GM21717 (cell line): Measurements from ENCODE around the gene FERMT1.
"Not testable (repeated sequence)": the region's sequence is repeated elsewhere in the genome, so short reads cannot be mapped to it uniquely, and the experiment has no call there.

Experiments
- ATAC-seq: cut with Tn5 transposase; IDR thresholded peaks from one replicate; pipeline ENCODE4 v1.9.1; 2021; ENCODE audit warnings: mild to moderate bottlenecking, moderate library complexity; ENCODE audit not compliant: unreplicated experiment

The FERMT1 gene

GRCh38 chr20:6120491-6120988 is 2.3 kb downstream of the FERMT1 start:
- ATAC-seq: no peak

GRCh38 chr20:6116758-6117157 is 6.1 kb downstream of the FERMT1 start:
- ATAC-seq: no peak

DNA sequence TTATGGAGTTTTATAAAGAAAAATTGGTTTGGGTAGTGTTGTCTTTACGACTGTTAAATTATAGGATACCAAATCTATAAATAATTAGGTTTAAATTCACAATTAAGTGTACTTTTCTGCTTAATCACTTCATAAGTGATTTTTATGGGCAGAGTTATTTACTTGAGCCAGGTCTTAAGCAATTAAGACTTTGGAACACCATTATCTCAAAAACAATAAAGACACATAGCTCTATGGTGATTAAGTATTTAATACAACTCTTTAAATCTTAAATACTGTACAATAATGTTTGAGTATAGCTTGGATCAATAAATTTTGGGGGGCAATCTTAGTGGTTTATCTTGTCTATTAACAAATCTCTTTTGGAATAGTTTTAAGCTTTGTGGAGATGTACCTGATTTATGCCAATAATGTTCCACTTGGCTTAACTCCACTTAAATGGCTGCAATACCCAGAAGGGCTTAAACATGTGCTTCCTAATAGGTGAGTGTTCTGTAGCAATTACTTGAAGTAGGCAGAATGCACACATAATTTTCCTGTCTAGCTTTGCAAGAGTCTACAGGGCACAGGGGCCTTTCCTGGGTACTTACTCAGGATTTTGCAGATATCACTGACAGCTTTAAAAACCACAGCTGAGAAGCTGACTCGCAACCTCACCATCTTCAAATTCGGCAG is 7.5 kb downstream of the FERMT1 start:
- no peak for ATAC-seq

DNA sequence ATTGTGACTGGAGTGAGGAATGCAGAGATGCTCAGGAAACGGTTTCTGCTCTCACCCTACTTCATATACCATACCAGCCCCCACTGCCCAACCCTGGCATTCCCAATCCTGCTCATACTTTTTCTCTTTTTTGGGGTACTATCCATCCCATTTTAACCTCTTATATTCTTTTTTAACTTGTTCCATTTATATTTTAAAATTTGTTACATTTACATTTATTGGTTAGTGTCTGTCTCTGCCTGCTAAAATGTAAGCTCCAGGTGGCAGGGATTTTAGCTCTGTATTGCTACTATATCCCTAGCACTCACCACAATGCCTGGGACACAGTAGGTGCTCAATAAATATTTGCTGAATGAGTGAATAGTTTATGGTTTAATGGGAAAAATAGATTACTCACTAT is 8.1 kb downstream of the FERMT1 start:
- no peak for ATAC-seq

- ATAC-seq: no peak
These were observed 8.9 kb downstream of the FERMT1 start for GRCh38 chr20:6113951-6114350.

- ATAC-seq: not testable (repeated sequence)
These were observed 9.9 kb downstream of the FERMT1 start for GRCh38 chr20:6112965-6113364.

DNA sequence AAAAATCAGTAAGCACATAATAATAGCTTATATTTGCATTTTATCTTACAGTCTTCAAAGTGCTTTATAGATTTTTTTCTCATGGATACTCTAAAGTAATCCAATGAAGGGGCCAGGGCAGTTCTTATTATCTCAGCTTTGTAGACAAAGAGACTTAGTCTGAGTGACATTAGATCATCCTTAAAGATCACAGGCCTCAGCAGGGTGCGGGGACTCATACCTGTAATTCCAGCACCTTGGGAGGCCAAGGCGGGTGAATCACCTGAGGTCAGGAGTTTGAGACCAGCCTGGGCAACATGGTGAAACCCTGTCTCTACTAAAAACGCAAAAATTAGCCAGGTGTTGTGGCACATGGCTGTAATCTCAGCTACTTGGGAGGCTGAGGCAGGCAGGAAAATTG is 14.5 kb downstream of the FERMT1 start:
- no peak for ATAC-seq

GRCh38 chr20:6104493-6105188 is 18.2 kb downstream of the FERMT1 start:
- ATAC-seq: no peak

DNA sequence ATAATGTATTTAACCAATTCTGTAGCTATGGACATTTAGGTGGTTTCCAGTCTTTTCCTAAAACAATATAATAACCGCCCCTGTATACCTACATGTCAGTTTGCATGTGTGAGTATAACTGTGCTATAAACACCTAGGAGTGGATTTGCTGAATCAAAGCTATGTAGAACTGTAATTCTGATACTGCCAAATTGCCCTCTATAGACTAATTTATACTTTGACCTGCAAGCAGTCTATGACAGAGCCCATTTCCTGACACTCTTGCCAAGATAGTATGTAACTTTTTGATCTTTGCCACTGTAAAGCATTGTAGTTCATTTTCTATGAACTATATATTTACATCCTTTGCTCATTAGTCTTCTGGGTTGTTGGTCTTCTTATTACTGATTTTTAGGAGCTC is 19.5 kb downstream of the FERMT1 start:
- ATAC-seq: no peak

GRCh38 chr20:6101346-6101745 is 21.5 kb downstream of the FERMT1 start:
- ATAC-seq: no peak

- no peak for ATAC-seq
These were observed 22.6 kb downstream of the FERMT1 start for GRCh38 chr20:6100246-6100645.

DNA sequence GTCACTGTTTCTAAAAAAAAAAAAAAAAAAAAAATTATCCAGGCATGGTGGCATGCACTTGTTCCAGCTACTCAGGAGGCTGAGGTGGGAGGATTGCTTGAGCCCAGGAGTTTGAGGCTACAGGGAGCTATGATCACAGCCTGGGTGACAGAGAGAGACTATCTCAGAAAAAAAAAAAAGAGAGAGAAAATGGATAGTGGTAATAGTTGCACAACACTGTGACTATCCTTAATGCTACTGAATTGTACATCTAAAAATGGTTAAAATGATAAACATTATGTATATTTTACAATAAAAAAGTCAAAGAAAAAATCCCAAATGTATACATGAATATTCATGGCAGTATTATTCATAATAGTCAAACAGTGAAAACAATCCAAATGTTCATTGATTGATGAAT is 23.0 kb downstream of the FERMT1 start:
- ATAC-seq: no peak

- ATAC-seq: no peak
These were observed 27.4 kb downstream of the FERMT1 start for GRCh38 chr20:6095409-6095808.

DNA sequence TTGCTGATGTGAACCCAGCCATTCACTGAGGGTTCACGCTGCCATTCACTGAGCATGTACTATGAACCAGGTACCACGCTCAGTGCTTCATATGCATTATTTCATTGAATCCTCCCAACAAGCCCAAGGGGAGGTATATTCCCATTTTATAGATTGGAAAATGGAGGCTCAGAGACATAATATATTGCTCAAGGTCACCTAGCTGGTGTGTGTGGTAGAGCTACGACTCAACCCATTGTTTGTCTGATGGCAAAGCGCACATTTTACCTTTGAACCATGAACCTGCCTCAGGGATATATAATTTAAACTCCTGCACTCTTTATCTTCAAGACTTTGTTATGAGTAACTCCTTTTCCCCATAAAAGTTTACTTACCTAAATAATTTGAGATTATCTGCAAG is 28.3 kb downstream of the FERMT1 start:
- ATAC-seq: no peak

- ATAC-seq: no peak
These were observed 28.8 kb downstream of the FERMT1 start for GRCh38 chr20:6094063-6094462.

- no peak for ATAC-seq
These were observed 31.2 kb downstream of the FERMT1 start for GRCh38 chr20:6091661-6092060.

DNA sequence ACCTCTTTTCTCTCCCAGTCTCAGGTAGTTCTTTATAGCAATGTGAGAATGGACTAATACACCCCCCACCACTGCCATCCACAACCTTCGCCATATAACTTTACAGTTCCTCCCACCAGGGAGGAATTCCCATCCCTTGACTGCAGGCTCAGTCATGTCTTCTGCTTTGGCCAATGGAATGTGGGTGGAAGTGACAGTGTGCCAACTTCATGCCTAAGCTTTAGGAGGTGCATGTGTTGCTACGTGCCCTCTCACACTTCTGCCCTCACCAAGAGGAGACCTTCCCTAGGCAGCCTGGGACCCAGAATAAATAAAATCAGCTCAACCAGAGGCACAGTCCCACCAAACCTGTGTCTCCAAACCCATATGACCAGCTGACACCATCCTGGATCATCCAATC is 36.0 kb downstream of the FERMT1 start:
- ATAC-seq: no peak

- ATAC-seq: no peak
These were observed 38.9 kb downstream of the FERMT1 start for GRCh38 chr20:6083926-6084325.

DNA sequence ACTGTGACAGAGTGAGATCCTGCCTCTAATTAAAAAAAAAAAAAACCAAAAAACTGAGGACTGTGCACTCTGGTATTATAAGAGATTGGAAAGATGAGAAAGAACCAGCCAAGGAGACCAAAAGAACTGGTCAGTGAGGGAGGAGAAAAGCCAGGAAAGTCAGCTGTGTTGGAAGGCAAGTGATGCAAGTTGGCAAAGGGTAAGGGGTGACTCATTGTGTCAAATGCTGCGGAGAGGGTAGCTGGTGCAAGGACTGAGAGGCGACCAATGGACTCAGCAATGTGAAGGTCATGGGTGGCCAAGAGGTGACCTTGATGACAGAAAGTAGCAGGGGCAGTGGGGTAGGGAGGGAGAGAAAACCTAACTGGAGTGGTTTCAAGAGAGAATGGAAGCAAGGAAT is 41.6 kb downstream of the FERMT1 start:
- no peak for ATAC-seq

- ATAC-seq: no peak
These were observed 43.8 kb downstream of the FERMT1 start for GRCh38 chr20:6079016-6079415.

- no peak for ATAC-seq
These were observed 47.2 kb downstream of the FERMT1 start for GRCh38 chr20:6075428-6076219.

GRCh38 chr20:6074784-6075183 is 48.0 kb downstream of the FERMT1 start:
- ATAC-seq: no peak
